HL-60 (cell line): ENCODE data around the gene DPP6.
"Not testable (repeated sequence)": the region's sequence is repeated elsewhere in the genome, so short reads cannot be mapped to it uniquely, and the experiment has no call there.

Experiments
- DNase-seq, 2 experiments: peaks; one replicate each; pipeline ENCODE4 v3.0.0-alpha.2; 2010 to 2020; ENCODE audit warnings: low read depth in 1 of 2, low spot score in 1 of 2
- H3K27ac ChIP-seq: fragments of 250-450 bp; sonication (Bioruptor Pico); replicated peaks from 2 replicates; pipeline ENCODE4 v1.5.1; 2020; ENCODE audit warnings: mild to moderate bottlenecking, moderate library complexity
- H3K27me3 ChIP-seq: fragments of 250-450 bp; sonication (Bioruptor Pico); 2 replicates; pipeline ENCODE4 v1.5.1; 2021; ENCODE audit warnings: mild to moderate bottlenecking, moderate library complexity; ENCODE audit not compliant: insufficient read depth, poor library complexity, severe bottlenecking
- H3K4me3 ChIP-seq: replicated peaks from 2 replicates; pipeline ENCODE4 v1.5.1; 2011; ENCODE audit warnings: mild to moderate bottlenecking, control low read depth, low read length; ENCODE audit not compliant: insufficient read depth

The DPP6 gene

DNA sequence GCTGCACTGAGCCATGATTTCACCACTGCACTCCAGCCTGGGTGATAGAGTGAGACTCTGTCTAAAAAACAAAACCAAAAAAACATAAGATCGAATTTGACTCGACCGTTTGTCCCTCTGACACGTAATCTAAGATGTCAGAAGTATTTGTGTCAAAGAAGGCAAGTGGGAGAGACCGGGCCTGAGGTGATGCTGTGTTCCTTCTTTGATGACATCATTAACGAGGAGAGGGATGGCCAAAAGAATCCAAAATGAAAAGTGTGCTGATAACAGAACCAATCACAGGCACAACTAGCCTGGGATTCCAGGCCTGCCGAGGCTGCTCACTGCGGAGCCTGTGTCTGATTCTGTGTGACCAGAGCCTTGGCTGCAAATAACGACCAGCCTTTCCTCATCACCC lies 52.9 kb downstream of the DPP6 start:
- not testable (repeated sequence) for H3K4me3 ChIP-seq, DNase-seq, H3K27ac ChIP-seq, H3K27me3 ChIP-seq

DNA sequence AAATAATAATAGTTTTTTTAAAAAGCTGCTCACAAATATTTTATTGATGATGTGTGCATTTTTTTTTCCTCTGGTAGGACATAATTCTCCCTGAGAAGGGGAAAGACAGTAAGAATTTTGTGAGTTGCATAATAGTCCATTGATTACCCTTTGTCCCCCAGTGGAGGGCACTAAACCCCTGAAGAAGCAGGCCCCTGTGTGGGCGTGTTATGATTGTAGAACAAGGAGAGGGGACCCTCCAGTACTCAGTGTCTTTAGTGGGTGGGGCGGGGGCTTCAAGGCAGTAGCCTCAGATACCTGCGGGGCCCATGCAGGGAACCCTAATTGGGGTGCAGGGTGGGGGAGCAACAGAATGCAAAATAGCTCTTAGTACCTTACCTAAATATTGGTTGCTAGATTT lies 57.4 kb downstream of the DPP6 start:
- not testable (repeated sequence) for DNase-seq, H3K4me3 ChIP-seq, H3K27me3 ChIP-seq, H3K27ac ChIP-seq

GRCh38 chr7:154113732-154114351 lies 61.6 kb downstream of the DPP6 start:
- not testable (repeated sequence) for H3K4me3 ChIP-seq, H3K27ac ChIP-seq, H3K27me3 ChIP-seq, DNase-seq

DNA sequence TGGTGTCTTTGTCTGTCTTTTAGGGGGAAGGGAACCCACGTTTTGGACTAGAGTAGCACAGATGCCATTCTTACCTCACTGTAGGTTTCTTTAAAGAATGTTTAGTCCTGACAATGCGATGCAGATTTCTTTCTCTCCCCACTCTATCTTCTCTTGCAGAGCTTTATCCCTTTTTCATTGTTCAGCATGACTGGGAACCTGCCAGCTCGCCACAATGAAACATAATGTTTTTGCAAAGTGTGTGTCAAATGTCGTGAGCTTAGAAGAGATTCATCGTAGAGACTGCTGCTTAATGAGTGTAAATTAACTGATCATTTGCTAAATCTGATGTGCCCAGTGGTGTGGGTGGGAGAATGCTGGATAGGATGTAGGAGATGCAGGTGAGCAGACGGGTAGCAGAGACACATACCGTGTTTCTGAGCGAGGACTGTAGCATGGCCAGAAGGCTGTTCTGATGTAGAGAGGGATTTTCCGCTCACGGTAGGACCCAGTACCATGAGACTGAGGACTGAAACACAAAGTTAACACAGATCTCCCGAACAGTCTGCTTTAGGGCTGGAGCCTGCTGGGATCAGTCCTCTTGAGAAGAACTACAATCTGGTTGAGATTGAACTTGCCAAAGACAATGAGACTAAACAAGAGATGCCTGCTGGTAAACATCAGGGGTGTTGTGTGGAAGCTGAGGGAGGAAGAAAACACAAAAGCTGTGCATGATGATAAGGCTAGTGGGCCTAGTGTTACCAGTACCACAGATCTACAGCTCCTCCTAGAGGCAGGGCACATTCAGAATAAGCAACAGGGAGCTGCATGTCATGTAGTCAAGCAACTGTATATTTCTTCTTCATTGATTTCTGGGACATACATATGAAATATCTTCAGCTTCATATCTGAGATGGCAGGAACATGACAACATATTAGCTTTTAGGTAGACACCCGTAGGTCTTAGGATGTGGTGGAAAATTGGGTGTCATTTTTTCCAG lies 65.5 kb downstream of the DPP6 start:
- not testable (repeated sequence) for H3K4me3 ChIP-seq, H3K27me3 ChIP-seq, H3K27ac ChIP-seq, DNase-seq

GRCh38 chr7:154120825-154121224 lies 68.6 kb downstream of the DPP6 start:
- not testable (repeated sequence) for DNase-seq, H3K4me3 ChIP-seq

DNA sequence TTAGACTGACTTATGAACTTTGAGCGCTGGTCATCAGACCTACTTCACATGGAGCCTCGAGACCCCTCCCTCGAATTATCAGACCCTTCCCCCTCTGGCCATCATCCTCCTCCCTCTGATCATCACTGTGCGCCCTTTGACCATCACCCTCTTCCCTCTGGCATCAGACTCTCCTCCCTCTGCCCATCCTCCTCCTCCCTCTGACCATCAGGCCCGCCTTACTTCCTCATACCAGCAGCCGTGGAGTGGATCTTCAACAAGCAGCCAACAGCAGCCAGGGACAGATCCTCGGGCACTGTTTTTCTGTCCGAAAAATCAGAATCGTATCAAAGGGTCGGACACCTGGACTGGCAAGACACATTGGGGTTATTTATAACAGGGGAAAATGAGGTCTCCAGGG lies 70.5 kb downstream of the DPP6 start:
- not testable (repeated sequence) for H3K27me3 ChIP-seq, H3K4me3 ChIP-seq, DNase-seq, H3K27ac ChIP-seq

More at GRCh38 chr7:154120825-154121224, 68.6 kb downstream of the DPP6 start:
- not testable (repeated sequence) for H3K27ac ChIP-seq, H3K27me3 ChIP-seq

DNA sequence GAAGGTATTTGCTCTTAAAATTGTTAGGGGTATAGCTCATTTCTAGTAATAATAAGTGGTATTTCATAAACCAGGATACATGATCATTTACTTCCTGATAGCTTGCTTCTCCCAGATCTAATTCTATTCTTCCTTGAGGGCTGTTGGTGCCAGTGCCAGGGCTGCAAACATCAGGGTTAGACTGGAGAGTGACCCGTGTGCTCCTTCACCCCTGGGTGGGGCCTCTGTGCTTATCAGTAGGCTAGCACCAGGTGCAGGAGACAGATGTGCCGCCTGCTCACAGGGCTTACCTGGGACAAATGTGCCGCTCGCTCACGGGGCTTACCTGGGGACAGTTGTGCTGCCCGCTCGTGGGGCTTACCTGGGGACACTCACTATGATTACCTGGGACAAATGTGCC lies 71.2 kb downstream of the DPP6 start:
- H3K27me3 ChIP-seq, H3K27ac ChIP-seq, DNase-seq: not testable (repeated sequence)

GRCh38 chr7:154129142-154129541 lies 76.9 kb downstream of the DPP6 start:
- H3K27me3 ChIP-seq, H3K4me3 ChIP-seq, DNase-seq, H3K27ac ChIP-seq: not testable (repeated sequence)

More for the DNA sequence above, 71.2 kb downstream of the DPP6 start:
- not testable (repeated sequence) for H3K4me3 ChIP-seq

- not testable (repeated sequence) for H3K27ac ChIP-seq, H3K27me3 ChIP-seq, H3K4me3 ChIP-seq, DNase-seq
These were observed 80.4 kb downstream of the DPP6 start for GRCh38 chr7:154132617-154133016.

DNA sequence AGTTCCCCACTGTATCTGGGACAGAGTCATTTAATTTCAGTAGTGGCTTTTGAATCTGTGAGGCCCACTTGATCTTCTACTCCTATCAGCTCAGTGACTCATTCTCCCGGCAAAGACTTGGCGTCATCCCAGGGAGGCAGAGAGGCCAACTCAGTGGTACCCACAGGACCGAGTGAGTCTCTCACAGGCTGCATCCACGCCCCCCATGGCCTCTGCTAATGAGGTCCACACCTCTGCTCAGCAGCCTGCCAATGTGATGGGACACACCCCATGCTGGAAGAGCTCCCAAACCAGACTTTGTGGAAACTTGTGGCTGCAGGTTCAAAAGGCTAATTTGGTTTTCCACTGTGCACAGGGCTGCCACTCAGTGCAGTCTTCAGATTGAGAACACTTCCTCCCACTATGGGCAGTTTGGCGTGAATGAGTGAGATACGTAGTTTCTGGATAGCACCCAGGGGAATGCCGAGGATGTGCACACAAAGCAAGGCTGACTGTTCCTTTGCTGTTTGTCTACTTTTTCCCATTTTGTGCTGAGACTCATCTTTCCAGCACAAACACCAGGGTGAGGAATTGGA lies 81.6 kb downstream of the DPP6 start:
- not testable (repeated sequence) for H3K27me3 ChIP-seq, H3K27ac ChIP-seq, DNase-seq, H3K4me3 ChIP-seq

DNA sequence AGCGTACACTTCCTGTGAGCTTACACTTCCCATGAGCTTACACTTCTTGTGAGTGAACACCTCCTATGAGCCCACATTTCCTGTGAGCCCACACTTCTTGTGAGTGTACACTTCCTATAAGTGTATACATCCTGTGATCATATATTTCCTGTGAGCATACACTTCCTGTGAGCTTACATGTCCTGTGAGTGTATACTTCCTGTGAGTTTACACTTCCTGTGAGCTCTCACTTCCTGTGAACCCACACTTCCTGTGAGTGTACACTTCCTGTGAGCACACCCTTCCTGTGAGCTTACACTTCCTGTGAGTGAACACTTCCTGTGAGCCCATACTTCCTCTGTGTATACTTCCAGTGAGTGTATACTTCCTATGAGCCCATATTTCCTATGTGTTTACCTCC lies 82.5 kb downstream of the DPP6 start:
- not testable (repeated sequence) for H3K27me3 ChIP-seq, H3K4me3 ChIP-seq, H3K27ac ChIP-seq, DNase-seq
